Stimulated activated naive CD8-positive, alpha-beta T cell treated with anti-CD3 and anti-CD28 coated beads, Interleukin-15, amount 100 ng/mL, for 72 hours (primary cell): Measurements from ENCODE around the gene CCDC154.

Experiments
- ATAC-seq: fragments of 150-1000 bp; cut with Tn5 transposase; 2 replicates; pipeline ENCODE4 v1.10.0; 2021; ENCODE audit warnings: mild to moderate bottlenecking, moderate library complexity
- DNase-seq, 2 donors: peaks; one replicate each; pipeline ENCODE4 v3.0.0; 2021 to 2022
- H3K27ac Mint-ChIP-seq, 2 donors: one replicate each; pipeline ENCODE4 v1.8.0; 2022; ENCODE audit warnings: mild to moderate bottlenecking in 2 of 2, mixed read lengths in 2 of 2, moderate library complexity in 2 of 2
- H3K27me3 Mint-ChIP-seq: one replicate; pipeline ENCODE4 v1.8.0; 2022; ENCODE audit warnings: mixed read lengths
- H3K4me1 Mint-ChIP-seq: one replicate; pipeline ENCODE4 v1.8.0; 2022; ENCODE audit warnings: mild to moderate bottlenecking, mixed read lengths
- H3K4me3 Mint-ChIP-seq, 2 donors: one replicate each; pipeline ENCODE4 v1.8.0; 2022; ENCODE audit warnings: mild to moderate bottlenecking in 2 of 2, mixed read lengths in 2 of 2, moderate library complexity in 1 of 2
- H3K9me3 Mint-ChIP-seq, 2 donors: one replicate each; pipeline ENCODE4 v1.8.0; 2022; ENCODE audit warnings: mixed read lengths in 2 of 2

CCDC154 gene

GRCh38 chr16:1403036-1403435 is 41.3 kb downstream of the CCDC154 start:
- no peak for ATAC-seq
- Mint-ChIP-seq H3K27me3 (no peaks in the 10 kb centered on the region), H3K9me3 (no peaks in the 10 kb centered on the region), H3K27ac (peak overlapping the region in 1 of 2 donors; percentile 54), H3K4me1 (peaks cover 22% of the 10 kb centered on the region), H3K4me3 (no peak overlapping the region)
- DNase-seq: no peak

DNA sequence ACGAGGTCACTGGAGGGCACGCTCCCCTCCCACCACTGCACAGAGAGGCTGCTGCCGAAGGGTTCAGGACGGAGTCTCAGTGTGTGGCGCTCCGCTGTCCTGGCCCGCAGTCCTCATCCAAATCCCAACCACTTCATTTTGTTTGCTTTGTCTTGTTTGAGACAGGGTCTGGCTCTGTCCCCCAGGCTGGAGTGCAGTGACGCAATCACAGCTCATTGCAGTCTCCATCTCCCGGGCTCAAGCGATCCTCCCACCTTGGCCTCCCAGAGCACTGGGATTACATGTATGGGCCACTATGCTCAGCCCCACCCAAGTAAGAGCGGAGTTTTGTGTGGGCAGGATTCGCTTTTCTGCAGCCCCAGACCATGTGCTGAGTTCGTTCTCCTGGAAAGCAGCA is 42.6 kb downstream of the CCDC154 start:
- ATAC-seq (no peak), DNase-seq (no peak)
- Mint-ChIP-seq H3K27ac (no peak overlapping the region), H3K27me3 (no peaks in the 10 kb centered on the region), H3K4me3 (no peak overlapping the region), H3K9me3 (no peaks in the 10 kb centered on the region), H3K4me1 (peaks cover 9% of the 10 kb centered on the region)

DNA sequence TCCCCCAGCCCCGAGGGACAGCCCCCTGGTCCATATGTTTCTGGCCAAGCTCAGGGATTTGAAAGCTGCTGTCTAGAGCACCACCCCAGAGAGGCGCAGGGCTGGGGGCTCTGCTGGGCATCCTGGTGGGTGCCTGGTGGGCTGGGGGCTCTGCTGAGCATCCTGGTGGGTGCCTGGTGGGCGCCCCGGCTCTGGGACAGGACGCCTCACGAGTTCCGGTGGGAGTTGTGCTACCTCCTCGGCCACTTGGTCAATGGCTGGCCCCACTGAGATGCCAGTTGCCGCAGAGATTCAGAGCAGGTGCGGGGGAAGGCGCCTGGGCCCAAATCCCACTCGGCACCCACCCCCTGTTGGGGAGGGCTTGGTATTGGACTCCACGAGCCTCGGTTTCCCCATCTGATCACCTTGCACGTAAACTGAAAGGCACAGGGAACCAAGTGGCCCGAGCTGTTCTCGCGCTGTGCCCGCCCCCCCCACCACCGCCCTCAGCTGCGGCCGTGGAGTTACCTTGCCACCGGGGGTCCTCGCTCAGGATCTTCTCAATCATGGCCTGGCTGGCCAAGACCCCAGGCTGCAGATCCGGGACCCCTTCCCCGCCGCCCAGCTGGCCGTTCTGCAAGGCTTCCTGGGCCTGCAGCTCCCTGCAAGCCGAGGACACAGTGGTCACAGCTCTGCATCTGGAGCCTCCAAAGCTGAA is 43.1 kb downstream of the CCDC154 start:
- no peak overlapping the region for H3K4me3 Mint-ChIP-seq
- no peaks in the 10 kb centered on the region for H3K9me3 Mint-ChIP-seq
- H3K27me3 Mint-ChIP-seq: no peaks in the 10 kb centered on the region
- no peak overlapping the region for H3K27ac Mint-ChIP-seq
- peaks cover 7% of the 10 kb centered on the region for H3K4me1 Mint-ChIP-seq
- ATAC-seq (no peak), DNase-seq (no peak)

DNA sequence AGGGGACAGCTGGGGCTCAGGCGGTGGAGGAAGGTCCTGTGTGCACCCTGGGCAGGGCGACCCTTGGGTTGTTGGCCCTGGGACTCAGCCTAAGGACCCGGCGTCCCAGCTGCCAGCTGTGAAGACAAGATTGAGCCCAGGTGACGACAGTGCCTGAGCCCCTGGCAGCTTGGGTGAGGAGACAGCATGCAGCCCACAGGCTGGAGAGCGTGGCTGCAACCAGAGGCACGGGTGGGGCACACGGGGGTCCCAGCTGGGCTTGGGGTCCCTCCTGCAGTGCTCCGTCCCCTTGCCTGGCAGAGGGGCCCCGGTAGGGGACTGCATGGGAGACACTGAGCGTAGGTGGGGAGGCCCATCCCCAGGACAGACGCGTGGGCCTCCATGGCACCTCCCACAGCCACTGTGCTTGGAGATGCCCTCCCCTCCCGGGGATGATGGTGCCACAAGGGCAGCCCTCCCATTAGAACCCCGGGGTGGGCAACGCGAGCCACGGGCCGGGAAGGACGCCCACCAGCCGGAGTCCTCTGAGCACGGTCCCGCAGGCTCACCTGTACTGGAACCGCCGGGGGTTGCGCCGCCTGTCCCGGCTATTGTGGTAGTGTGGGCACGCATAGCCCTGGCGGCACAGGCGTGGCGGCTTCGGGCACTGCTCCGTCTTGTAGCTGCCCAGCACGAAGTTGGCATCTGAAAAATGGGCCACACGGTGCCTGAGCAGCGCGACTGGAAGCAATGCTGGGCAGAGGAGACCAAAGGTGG is 45.4 kb downstream of the CCDC154 start:
- peak overlapping the region in 1 of 2 donors; percentile 19 for H3K27ac Mint-ChIP-seq
- no peak for DNase-seq
- H3K4me1 Mint-ChIP-seq: no peaks in the 10 kb centered on the region

DNA sequence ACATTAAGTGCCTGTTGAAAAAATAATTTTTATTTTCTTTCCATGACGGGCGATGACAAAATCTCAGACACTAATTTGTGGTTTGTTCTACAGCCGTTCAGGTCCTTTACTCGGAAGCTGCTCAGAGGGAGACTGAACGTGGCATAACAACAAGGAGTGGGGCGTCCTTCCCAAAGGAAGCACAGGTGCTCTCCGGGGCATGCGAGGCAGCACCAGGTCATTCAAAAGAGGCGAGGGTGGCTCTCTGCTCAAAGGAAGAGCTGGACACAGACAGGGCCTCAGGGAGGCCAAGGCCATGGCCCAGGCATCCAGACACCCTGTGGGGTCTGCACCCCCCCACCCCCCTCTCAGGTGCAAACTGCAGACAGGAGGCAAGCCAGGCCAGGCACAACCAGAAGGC is 46.0 kb downstream of the CCDC154 start:
- no peak overlapping the region for H3K4me3 Mint-ChIP-seq
- no peak for DNase-seq
- no peak overlapping the region for H3K27ac Mint-ChIP-seq
- no peaks in the 10 kb centered on the region for H3K9me3 Mint-ChIP-seq
- no peaks in the 10 kb centered on the region for H3K4me1 Mint-ChIP-seq
- ATAC-seq: no peak
- no peaks in the 10 kb centered on the region for H3K27me3 Mint-ChIP-seq

More for the DNA sequence above, 45.4 kb downstream of the CCDC154 start:
- Mint-ChIP-seq H3K27me3 (no peaks in the 10 kb centered on the region), H3K4me3 (no peak overlapping the region), H3K9me3 (no peaks in the 10 kb centered on the region)
- ATAC-seq: peak; percentile 23

DNA sequence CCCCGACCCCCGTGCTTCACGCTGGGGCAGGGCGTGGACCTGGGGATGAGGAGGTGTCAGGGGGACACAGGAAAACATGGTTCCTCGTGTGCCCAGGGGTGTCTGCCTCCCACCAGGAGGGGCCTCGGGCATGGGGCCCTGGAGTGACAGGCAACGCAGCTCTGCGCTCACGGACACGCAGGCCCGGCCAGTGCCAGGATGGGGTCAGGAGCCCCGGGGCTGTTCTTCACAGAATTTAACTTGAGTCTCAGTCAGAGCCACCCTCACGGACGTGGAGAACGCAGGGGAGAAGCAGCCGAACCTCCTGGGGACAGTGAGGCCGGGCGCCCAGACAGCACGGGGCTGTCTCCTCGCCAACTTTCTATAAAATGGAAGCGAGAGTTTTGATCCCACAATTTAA is 46.6 kb downstream of the CCDC154 start:
- Mint-ChIP-seq H3K4me1 (no peaks in the 10 kb centered on the region), H3K27me3 (no peaks in the 10 kb centered on the region), H3K27ac (no peak overlapping the region), H3K9me3 (no peaks in the 10 kb centered on the region), H3K4me3 (no peak overlapping the region)
- no peak for DNase-seq
- no peak for ATAC-seq

- Mint-ChIP-seq H3K27ac (peak overlapping the region in 1 of 2 donors; percentile 48), H3K27me3 (no peaks in the 10 kb centered on the region), H3K4me1 (no peaks in the 10 kb centered on the region), H3K9me3 (no peaks in the 10 kb centered on the region), H3K4me3 (no peak overlapping the region)
- DNase-seq (no peak), ATAC-seq (no peak)
These were observed 48.8 kb downstream of the CCDC154 start for GRCh38 chr16:1395444-1396031.

DNA sequence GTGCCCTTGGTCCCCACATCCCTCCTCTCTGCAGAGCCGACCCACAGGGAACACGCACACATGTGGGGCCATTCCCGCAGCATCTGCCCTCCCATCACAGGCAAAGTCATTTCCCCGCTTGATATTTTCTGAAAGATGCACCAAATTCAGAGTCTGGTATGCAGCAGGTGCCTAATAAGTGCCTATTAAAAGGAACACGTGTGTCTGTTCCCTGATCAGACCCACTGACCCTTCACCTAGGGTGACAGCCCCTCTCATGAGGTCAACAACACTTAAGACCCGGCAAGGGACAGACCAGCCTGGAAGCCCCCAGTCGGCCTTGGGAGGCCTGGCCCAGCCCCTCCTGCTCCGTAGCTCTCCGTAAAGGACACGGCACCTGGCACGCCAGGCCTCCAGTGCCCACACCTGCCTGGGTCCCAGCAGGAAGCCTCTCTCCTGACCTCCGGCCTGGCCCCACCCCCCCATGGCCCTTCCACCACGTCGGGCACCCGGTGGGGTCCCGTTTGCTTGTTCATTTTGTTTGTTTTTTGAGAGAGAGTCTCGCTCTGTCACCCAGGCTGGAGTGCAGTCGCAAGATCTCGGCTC is 49.9 kb downstream of the CCDC154 start:
- Mint-ChIP-seq H3K9me3 (no peaks in the 10 kb centered on the region), H3K27ac (peak overlapping the region; percentile 13 to 71), H3K4me3 (no peak overlapping the region), H3K4me1 (no peaks in the 10 kb centered on the region), H3K27me3 (no peaks in the 10 kb centered on the region)
- no peak for ATAC-seq
- no peak for DNase-seq

- no peaks in the 10 kb centered on the region for H3K27me3 Mint-ChIP-seq
- no peaks in the 10 kb centered on the region for H3K9me3 Mint-ChIP-seq
- no peak overlapping the region for H3K4me3 Mint-ChIP-seq
- peak overlapping the region in 1 of 2 donors; percentile 54 for H3K27ac Mint-ChIP-seq
- H3K4me1 Mint-ChIP-seq: no peaks in the 10 kb centered on the region
- DNase-seq (no peak), ATAC-seq (no peak)
These were observed 50.7 kb downstream of the CCDC154 start for GRCh38 chr16:1393613-1394176.

- H3K27ac Mint-ChIP-seq: no peak overlapping the region
- ATAC-seq: no peak
- H3K4me1 Mint-ChIP-seq: no peaks in the 10 kb centered on the region
- H3K27me3 Mint-ChIP-seq: no peaks in the 10 kb centered on the region
- no peak overlapping the region for H3K4me3 Mint-ChIP-seq
- H3K9me3 Mint-ChIP-seq: no peaks in the 10 kb centered on the region
- DNase-seq: no peak
These were observed 51.5 kb downstream of the CCDC154 start for GRCh38 chr16:1392826-1393225.

DNA sequence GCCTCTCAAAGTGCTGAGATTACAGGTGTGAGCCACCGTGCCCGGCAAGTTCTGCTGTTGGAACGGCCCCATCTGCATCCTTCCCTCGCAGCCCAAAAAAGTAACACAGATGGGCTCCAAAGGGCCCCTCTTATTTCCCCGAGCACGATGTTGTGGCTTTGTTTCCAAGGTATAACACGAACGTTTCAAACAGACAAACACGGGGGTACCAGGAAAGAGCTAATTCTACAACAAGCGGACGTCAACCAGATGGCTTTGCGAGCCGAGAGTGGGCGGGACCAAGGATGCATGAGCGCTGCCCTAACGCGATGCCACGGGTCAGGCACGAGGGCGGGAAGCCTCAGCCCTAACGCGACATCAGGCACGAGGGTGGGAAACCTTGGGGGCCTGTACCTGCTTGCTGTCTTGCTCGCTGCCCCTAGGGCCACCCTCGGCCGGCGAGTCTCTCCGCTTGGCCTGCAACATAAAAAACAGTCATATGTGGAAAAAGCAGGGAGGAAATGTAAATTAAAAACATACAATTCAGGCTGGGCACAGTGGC is 54.0 kb downstream of the CCDC154 start:
- no peak overlapping the region for H3K4me3 Mint-ChIP-seq
- H3K27ac Mint-ChIP-seq: no peak overlapping the region
- H3K27me3 Mint-ChIP-seq: no peaks in the 10 kb centered on the region
- H3K9me3 Mint-ChIP-seq: no peaks in the 10 kb centered on the region
- no peak for ATAC-seq
- H3K4me1 Mint-ChIP-seq: no peaks in the 10 kb centered on the region
- no peak for DNase-seq

DNA sequence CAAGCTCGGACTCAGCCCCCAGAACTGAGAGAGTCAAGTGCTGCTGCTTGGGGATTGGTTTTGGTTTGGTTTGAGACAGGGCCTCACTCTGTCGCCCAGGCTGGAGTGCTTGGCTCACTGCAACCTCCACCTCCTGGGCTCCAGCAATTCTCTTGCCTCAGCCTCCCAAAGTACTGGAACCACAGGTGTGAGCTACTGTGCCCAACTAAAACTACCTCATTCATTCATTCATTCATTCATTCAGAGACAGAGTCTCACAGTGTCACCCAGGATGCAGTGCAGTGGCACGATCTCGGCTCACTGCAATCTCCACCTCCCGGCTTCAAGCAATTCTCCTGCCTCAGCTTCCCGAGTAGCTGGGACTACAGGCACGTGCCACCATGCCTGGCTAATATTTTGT is 54.6 kb downstream of the CCDC154 start:
- Mint-ChIP-seq H3K4me3 (no peak overlapping the region), H3K4me1 (no peaks in the 10 kb centered on the region), H3K9me3 (no peaks in the 10 kb centered on the region), H3K27me3 (no peaks in the 10 kb centered on the region), H3K27ac (no peak overlapping the region)
- DNase-seq (no peak), ATAC-seq (no peak)

DNA sequence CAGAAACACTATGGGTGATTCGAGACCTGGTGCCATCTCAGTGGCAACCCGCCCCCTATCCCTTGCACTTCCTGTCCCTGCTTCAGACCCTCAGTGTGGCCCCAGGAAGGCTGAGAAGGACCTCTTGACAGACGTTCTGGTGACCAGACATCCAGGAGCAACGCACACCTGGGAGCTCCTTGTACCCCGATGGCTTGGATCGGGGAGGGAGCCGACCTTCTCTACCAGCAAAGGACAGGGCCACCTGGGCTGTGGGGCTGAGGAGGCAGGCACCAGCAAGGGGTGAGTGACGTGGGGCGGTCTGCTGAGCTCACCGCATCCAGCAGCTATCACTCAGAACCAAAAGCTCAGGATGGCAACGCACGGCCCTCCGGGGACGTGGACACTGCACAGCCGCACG is 57.0 kb downstream of the CCDC154 start:
- Mint-ChIP-seq H3K9me3 (no peaks in the 10 kb centered on the region), H3K4me3 (no peak overlapping the region), H3K27me3 (no peaks in the 10 kb centered on the region), H3K4me1 (no peaks in the 10 kb centered on the region), H3K27ac (no peak overlapping the region)
- no peak for DNase-seq
- ATAC-seq: no peak

DNA sequence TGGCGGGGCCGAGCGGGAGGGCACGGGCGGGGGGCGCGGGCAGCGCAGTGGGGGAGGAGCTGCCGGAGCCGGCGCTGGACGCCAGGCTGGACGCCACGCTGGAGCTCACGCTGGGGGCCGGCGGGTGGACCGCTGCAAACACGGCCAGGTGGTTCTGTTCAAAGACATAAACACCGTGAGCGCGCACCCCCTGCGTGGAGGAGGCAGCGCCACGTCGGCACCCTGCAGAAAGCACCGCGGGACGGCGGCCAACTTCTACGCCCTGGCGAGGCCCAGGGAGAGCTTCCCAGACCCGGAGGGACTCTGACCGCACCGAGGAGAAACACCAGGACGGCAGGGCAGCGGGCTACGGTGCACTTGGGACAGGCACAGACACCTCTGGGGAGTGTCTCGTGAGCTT is 59.1 kb downstream of the CCDC154 start:
- H3K4me1 Mint-ChIP-seq: peaks cover 2% of the 10 kb centered on the region
- no peak for ATAC-seq
- H3K9me3 Mint-ChIP-seq: no peaks in the 10 kb centered on the region
- DNase-seq: no peak
- no peaks in the 10 kb centered on the region for H3K27me3 Mint-ChIP-seq
- H3K4me3 Mint-ChIP-seq: no peak overlapping the region
- no peak overlapping the region for H3K27ac Mint-ChIP-seq
